ENCODE data around the gene FCGBP.
"Not testable (repeated sequence)": the region's sequence is repeated elsewhere in the genome, so short reads cannot be mapped to it uniquely, and the experiment has no call there.

The FCGBP gene

GRCh38 chr19:39892506-39892902, 41.9 kb downstream of the FCGBP start:
- not testable (repeated sequence) for DNase-seq (ENCODE audit: extremely low read depth in 1 of 2, low read depth in 1 of 2)

DNA sequence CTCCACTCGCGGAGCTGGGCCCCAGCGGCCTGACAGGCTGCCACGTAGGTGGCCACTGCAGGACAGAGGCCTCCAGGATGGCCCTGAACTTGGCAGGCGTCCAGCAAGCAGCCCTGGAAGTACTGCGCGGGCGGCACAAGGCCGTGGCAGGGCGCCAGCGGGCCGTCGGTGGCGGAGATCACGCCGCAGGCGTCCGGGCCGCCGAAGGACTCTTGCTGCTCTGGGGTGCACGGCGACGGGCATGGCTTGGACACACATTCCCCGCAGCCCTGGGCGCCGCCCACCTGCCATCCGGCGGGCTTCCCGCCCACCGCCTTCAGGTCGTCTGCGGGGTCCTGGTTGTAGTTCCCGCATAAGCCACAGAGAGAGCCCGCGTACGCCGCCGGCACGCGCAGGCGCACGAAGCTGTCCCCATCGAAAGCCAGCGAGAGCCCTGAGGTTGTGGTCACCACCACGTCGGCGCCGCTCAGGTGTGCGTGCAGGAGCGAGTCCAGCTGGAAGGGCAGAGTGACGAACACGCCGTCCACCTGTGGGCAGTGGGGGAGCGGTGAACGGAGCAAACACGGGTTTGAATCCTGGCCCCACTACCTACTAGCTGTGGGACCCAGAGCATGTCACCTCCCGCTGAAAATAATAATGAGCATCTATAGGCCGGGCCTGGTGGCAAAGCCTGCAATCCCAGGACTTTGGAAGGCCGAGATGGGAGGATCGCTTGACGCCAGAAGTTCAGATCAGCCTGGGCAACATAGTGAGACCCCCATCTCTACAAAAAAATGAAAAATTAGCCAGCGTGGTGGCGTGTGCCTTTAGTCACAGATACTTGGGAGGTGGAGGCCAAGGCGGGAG, 42.6 kb downstream of the FCGBP start:
- not testable (repeated sequence) for DNase-seq (ENCODE audit: extremely low read depth in 1 of 2, low read depth in 1 of 2)

DNA sequence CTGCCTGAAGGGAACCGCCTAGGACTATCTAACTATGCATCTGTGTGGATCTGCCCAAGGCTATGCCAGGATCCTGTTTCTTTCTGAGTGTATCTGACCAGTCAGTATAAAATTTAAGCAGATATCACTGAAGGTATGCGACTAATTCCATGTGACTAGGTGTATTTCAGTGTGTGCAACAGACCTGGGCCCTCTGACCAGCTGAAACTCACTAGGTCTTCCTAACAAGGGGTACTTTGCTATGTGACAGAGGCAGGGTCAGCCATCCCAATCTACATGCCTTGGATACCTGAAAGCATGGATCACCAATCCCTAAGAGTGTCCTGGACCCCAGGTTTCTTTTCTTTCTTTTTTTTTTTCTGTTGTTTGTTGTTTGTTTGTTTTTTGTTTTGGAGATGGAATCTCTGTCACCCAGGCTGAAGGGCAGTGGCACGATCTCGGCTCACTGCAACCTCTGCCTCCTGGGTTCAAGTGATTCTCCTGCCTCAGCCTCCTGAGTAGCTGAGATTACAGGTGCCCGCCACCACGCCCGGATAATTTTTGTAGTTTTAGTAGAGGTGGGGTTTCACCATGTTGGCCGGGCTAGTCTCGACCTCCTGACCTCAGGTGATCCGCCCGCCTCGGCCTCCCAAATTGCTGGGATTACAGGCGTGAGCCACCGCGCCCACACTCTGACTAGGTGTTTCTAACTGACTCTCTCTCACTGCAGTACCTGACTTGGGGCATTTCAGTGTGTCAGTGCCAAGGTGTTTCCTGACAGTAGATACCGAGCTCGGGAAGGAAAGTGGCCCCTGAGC, 43.5 kb downstream of the FCGBP start:
- no peak for DNase-seq (ENCODE audit: extremely low read depth in 1 of 2, low read depth in 1 of 2)

GRCh38 chr19:39889872-39890754, 44.3 kb downstream of the FCGBP start:
- not testable (repeated sequence) for DNase-seq (ENCODE audit: extremely low read depth in 1 of 2, low read depth in 1 of 2)

- not testable (repeated sequence) for DNase-seq (ENCODE audit: extremely low read depth in 1 of 2, low read depth in 1 of 2)
Observed at GRCh38 chr19:39887456-39887951, 46.9 kb downstream of the FCGBP start.

DNA sequence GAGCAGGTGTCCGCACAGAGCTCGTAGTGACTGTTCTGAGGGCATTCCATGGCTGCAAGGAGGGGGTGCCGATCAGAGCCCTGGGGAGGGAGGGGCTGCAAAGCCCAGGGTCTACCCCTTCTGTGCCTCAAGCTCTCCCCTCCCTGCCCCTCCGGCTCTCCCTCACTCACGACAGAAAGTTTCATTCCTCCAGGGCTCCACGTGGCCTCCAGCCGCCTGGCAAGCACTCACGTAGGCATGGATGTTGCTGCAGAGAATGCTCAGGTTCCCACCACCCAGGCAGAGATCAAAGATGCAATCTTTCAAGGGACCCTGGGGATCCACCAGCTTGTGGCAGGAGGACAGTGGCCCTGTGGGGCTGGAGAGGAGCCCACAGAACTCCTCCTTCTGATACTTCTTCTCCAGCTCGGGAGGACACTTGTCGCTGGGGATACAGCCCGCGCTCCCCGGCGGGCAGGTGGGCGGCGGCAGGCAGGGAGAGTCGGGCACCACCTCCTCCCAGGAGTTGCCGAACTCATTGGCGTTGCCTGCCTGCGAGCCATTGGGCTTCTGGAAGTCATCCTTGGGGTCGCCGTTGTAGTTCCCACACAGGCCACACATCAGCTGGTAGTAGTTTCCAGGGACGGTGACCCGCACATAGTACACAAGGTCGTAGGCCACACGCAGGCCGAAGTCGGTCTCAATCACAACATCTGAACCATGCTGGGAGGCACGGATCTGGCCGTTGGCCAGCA, 48.4 kb downstream of the FCGBP start:
- not testable (repeated sequence) for DNase-seq (ENCODE audit: extremely low read depth in 1 of 2, low read depth in 1 of 2)

DNA sequence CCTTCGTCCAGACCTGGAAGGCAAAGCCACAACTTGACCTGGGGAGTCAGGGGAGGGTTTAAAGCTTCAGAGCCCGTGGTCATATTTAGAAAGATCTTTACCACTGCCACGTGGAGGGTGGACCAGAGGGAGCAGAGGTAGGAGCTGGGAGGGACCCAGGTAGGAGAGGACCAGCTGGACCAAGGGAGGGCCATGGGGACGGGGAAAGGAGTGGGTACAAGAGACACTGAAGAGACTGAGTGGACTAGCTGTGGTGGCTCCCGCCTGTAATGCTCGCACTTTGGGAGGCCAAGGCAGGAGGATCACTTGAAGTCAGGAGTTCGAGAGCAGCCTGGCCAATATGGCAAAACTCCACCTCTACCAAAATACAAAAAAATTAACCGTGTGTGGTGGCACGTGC, 49.7 kb downstream of the FCGBP start:
- not testable (repeated sequence) for DNase-seq (ENCODE audit: extremely low read depth in 1 of 2, low read depth in 1 of 2)
